GM18909 (cell line): ENCODE data around the gene TBX18.

ENCODE experiments used
- ATAC-seq: cut with Tn5 transposase; IDR thresholded peaks from one replicate; pipeline ENCODE4 v1.9.1; 2021; ENCODE audit warnings: mild to moderate bottlenecking; ENCODE audit not compliant: unreplicated experiment, poor library complexity

Gene TBX18

DNA sequence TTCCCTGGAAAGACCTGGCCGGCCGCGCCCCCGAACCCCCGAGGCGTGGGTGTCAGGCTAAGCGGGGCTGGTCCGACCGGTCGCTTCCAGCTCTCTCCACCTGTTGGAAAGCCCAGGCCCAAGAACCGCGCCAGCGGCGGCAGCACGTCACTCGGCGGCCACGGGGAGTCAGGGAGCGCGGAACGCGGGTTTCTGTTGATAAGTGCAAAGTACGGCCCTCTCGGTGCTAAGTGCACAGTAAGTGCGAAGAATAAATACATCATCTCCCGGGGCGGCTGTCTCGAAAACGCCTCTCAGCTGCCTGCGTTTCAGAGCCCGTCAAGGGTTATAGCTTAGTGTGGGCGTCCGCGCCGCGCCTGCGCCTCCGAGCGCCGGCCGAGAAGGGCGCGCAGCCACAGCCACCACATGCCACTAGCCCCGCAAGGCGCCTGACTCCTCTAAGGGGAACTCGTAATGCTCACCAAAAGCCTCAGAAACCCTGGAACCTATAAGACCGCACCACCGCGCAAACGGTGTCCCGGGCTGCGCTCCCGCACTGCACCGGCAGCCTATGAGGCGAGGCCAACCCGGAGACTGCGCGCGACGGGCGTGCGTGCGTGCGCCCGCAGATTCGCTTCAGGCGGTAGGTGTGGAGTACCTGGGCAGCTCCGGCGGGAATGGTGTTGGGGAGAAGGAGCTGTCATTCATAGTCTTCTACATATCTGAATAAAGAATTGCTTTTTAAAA, 9.2 kb upstream of the TBX18 start:
- no peak for ATAC-seq

DNA sequence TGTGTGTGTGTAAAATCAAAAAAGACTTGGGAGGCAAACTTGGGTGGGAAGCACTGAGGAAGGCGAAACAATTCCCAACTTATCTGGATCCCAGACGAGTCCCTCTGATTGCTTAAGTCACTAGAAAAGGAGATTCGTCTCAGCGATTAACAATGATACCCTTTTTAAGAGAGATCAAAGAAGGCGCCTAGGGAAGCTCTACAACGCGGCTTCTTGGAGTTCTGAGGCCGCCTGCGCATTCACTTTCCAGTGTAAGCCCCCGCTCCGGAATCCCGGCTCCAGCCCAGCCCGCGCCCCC, 8.7 kb upstream of the TBX18 start:
- ATAC-seq: no peak

DNA sequence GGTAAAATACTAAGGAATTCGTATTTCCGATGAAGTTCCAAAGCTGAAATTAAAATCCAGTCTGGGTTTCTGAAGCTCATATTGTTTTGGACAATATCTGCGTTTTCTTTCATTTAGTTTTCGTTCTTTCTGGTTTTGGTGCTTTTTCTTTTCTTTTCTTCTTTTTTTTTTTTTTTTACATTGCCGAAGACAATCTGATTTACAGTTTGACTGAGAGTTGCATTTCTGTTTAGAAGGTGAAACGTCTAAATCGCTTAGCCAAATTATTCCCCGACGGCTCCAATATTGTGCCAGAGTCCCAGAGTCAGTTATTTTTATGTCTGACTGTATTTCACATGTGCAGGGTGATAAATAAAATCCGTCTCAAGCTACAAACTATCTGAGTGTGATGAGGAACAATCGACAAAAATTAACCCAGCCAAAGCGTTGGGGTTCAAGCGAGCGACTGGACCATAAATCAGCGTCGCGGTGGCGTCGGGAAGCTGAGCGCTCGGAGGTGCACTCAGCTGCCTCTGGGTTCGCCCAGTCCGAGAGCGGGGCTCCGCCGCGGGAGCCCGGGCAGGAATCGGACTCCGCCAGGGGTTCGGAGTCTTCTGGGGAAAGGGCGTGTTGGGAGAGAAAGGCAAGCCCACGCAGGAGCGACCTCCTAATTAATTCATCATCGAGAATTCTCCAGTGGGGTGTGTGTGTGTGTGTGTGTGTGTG, 8.2 kb upstream of the TBX18 start:
- no peak for ATAC-seq

DNA sequence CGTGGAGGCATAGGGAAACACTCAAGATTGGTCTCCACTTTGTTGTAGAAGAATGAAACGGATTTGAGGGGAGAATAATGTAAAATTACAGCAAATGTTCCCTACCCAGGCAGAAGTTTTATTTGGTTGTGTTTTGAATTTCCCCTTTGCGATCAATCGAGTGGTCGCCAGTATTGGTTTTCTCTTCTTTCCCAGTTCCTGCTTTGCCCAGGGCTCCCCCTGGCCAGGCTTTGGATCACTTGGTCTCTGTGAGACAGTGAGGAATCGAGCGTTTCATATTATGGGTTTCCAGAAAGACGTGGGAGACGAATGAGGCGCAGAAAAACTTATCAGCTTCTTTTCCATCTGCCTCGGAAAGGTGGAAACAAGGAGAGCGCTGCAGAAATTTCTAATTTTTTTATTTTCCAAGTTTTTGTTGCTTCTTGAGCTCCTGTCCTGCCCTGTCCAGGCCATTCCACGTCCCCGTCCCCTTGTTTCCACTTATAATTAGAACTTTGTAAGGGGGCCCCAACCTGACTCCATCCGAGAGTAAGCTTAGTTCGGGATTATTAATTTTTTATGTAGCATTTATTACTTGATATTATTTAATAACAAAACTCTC, 7.5 kb upstream of the TBX18 start:
- no peak for ATAC-seq

DNA sequence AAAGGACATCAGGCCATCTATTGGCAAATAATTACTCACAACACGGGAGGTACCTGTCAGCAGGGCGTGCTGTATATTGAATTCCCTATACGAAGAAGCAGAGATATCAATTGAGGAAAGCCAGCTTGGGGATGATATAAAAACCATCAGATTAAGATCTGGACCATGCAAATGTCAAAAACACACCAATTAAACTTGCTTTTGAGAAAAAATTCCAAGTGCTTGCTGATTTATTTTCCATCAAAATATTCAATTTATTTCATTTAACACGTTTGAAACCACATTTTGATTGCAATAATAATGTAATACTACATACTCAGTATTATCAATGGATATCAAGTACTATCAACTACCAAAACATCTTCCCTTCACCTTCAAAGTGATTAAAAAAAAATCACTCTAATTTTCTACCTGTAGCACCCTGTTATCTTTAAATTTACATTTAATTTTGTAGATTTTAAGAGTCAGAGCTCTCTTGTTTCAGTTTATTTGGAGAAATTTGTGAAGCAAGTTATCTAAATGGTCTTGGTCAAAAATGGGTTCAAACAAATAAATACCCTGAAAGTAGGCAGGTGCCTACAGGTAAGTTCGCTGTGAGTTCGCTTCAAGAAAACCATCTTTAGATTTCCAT, 6.8 kb upstream of the TBX18 start:
- ATAC-seq: no peak

DNA sequence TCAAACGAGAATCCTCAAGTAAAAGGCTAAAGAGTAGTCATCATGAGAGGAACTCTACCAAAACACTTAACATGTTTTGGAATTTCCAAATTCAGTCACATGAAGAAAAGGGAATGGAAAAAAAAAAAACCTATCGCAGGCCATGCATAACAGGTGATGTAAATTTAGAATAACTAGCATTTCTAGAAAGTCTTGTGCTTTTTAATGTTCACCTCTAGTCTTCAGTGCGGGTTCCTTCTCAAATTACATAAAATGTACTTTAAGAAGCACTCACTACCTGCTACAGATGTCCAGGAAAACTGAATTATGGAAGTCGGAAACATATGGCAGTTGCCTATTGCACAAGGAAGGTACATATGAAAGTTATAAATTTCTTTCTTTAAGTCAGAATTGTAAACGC, 6.1 kb upstream of the TBX18 start:
- no peak for ATAC-seq

DNA sequence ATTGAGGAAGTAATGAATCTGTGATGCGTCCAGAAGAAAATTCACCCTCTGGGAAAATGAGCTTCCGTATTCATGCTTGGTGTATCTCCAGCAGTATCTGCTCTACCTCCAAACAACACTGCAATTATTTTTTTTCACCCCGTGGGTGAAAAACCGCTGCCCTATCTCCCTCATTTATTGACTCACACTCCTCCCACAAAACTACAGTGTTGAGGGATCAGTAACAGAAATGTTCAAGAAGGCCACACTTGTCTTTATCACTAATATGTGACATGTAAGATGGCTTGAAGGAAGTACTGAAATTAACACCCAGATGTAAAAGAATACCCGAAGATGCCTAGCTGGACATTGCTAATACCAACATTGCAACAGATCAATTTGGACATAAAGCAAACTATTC, 4.9 kb upstream of the TBX18 start:
- ATAC-seq: no peak

DNA sequence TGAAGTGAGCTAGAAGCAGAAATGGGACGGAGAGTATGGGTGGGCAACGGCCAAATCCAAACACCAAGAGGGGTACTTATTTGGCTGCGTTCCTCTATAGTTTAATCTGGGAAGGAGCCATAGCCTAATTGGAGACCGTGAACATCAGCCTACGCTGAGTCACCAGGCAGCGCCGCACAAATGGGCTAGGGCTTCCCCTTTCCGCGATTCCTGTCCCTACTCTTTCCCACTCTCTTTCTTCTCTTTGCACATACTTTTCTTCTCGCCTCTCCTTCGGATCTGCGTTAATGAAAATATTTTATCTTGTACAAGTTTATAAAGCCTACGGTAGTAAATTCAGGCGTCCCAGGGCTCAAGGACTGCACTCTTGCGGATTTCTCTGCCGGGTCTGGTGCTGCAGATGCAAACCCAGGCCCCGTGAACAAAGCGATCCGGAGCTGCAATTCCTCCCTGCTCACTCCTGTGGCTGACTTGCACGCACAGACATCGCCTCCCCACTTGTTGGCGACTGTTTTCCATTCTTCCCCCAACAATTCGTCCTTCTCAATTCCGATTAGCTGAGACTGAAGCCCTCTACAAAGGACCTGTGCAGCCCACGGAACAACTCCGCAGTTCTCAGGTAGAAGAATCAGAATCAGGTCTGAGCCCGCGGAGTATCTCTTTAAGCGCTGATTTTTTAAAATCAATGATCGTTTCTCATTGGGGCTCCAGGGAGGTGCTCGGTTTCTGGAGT, 4.2 kb upstream of the TBX18 start:
- ATAC-seq: no peak

DNA sequence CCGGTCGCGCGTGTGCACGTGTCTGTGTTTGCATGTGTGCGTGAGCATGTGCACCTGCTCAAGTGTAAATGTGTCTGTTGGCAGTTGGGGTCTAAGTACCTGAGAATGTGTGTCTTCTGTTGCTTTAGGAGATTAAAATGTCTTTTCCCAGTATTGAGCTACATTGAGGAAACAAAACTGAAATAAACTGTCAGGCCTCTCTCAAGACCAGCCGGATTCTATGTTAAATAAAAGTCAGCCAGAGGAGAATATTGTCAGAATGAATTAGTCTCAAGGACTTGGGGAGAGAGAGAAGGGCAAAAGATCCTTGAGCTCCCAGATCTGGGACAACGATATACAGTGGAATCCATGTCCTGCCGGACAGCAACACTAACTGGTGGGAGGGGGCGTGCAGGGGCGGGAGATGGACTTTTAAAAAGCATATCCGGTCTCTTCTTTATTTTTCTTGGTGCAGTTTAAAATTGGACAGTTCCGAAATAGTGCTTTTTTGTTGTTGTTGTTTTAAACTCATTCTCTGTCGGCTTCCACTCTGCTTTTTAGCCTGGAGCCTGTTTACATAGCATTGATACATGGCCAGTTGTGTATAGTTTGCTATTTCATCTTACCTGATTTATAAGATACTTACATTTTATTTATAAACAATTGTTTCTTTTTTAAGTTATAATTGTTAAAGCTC, 3.3 kb upstream of the TBX18 start:
- ATAC-seq: no peak

DNA sequence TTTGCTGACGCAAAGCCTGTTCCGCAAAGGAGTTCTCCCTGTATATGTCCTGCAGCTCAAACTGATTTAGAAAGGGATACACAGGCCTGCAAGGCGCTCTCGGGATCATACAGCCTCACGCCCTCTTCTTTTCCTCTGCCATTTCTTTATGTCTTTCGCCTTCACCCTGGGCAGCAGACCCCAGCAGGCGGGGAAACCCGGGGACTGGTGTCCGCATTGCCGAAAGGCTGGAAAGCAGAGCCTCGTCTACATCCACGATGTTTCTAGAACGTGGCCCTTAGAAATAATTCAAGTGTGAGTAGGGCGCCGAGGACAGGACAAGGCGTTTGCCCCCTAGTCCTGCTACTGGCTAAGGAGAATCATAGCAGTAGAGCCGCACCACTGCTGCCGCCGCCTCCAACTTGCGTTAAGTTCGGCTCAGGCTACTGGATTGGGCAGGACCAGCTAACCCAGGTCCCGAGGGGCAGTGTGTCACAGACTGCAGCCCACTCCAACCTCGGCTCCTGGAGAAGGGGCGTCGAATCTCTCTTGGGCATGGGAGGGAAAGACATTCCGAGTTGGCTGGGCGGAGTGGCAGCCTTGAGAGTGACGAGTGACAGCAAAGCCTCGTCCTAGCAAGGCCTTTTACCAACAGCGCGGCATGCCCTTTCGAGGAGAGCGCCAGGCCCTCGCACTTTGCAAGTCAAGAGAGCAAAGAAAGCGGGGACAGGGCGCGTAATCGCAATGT, 2.6 kb upstream of the TBX18 start:
- no peak for ATAC-seq

DNA sequence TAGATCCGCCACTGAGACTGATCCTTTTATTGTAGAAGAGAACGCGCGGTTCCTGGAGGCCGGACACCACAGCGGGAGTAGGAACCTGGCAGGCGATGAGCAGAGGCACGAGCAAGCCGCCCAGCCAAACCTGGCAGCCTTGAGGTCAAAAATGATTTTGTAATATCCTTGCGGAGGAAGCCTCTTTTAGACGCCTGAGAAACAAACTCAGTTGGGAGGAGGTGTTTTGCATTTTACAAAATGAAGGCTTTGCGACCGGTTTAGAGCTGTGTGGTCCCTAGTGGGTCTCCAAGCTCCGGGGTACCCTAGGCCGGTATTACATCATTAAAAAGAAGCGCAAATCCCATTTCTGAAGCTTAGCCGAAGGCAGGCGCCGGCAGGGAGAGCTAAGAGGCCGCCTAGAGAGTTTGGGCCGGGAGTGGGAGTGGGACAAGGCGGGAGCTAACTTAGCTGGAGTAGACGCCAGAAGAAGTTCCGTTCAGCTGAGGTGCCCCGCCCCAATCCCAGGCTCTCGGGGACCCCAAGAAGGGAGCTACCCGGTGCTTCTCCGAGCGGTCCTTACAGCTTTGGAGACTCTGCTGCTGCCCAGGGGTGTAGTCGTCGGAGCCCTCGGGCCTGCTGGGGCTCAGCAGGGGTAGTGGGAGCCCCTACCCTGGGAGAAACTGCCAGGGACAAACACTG, 1.9 kb upstream of the TBX18 start:
- no peak for ATAC-seq

DNA sequence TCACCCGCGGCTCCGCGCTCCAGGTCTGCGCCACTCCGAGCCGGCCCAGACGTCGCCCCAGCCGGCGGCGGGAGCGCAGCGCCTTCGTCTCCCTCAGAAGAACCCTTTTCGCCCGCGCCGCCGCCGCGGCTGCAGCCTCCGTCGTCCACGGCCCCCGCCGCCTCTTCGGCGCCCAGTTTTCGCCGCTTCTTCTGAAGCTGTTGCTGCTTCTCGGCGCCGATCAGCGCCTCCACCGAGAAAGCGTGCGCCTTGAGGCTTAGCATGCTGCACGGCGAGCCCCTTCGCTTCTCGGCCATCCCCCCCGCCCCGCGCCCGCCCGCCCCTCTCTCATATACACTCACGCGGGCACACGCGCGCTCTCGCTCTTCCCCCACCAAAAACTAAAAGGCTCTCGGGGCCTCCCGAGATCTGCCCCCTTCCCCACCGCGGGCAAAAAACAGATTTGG, 489 bp downstream of the TBX18 start:
- no peak for ATAC-seq

DNA sequence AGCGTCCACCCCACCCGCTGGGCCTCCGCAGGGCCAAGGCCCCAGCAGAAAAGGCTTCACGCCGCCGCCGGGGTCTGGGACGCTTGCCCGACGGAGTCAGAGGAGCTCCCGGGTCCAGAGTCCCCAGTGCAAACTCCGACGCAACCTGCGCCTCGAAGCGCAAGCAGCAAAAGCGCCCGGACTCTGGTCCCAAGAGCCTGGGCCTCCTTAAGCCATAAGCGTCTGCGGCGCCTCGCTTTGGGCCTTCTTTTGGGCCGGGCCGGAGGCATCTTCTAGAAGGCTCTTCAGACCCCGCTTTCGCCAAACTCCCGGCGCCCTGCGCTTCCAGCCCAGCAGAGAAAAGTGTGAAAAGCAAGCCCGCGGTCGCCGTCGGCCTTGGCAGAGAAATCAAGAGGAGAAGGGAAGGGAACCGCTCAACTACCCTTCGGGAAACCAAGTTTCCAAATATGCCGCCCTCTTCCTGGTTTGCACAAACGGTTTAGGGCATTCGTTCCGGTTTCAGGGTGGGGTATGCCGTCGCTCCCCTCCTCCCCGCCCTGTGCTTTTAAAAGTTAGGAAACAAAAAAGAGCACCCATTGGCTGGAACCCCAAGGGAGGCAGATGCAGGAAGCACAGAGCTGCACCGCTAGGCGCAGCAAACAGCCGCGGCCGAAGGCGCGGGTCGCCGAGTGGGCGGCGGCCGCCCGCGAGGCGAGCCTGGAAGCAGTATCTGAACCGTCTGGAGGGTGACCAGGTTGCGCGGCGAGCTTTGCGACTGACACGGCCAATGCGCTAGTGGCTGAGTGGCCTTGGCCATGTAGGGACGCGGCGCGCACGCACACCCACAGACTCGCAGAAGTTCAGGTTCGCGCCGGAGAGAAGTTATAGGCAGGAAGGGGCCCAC, 1.2 kb downstream of the TBX18 start:
- ATAC-seq: no peak

DNA sequence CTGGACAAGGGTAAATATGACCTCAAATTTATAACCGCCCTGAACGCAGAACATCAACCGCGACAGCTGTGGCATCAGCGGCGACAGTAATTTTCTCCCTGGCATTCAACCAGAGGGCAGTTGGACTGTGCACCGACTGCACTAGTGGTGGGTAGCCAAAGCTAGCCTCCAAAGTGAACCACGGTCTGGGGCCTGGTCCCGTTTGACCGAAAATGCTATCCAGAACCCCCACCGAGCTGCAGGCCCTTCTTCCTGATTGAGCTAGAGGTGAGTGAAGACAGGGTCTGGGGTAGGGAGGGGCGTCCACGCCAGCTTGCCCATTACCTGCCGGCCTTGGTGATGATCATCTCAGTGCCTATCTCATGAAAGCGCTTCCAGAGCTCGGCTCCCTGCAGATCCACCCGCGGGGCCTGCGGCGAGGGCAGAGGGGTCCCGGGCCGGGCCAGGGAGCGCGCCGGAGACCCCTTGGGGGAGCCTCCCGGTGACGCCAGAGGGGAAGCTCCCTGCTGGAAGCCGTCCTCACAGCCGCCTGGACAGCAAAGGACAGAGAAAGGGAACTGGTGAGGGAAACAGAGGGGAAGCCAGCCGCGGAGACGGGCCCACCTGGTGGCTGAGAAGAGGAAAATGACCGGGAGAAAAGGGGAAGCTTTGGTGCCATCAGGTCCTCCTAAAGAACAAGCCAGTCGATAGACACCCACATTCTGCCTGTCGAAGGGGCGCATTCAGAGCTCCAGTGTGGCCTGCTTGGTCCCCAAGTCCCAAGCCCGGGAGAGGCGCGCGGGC, 2.0 kb downstream of the TBX18 start:
- ATAC-seq: no peak

DNA sequence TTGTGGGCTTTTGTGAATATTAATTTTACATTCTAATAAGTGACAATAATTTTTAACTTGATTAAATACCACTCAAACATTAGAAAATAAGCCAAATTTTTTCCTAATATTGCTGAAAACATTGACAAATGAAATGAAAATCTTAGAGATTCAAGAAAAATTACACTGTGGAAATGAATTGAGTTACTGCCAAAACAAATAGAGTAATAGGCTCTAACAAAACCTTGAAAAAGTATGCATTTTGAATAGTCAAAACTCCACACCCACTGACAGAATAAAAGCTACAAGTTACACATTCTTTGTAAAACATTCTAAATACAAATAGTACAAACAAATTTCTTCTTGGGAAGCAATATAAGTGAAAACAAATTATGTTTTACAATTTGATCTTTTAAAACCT, 5.9 kb downstream of the TBX18 start:
- no peak for ATAC-seq

DNA sequence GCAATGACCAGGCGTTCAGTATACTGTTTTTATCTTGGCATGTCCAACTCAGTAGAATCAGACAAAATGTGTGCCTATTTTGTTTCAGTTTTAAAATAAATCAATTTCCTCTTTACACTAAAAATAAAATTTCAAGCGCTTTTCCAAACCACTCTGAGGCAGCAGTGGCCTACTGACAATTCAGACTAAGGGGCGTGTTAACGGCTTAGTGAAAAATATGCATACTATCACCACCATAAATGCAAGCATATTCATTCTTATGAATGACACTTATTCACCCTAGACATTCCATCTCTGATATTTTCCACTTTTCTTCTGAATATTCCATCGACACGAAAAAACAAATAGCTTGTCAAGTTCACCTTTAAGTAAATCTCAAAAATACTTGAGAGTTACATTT, 7.5 kb downstream of the TBX18 start:
- no peak for ATAC-seq

DNA sequence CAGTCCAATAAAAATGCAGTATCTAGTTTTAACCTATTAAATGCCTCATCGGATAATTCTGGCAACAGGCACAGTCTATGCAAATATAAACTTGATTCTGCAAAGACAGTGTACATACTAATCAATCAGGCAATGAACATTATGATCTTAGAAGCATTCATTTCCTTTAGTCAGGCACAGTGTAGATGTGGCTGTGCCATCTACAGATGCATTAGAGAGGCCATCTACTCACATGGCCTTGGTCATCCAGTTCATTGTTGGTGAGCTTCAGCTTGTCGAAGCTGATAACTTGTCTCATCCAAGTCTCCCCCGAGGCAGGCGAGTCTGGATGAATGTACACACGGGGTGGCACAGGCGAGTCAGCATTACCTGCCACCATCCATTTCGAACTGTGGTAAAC, 7.9 kb downstream of the TBX18 start:
- ATAC-seq: no peak
